ENCODE data around the gene ADCY10.
A peak's percentile ranks its signal among the peaks of the same experiment; 100 is the strongest.
"Not testable (repeated sequence)": the region's sequence is repeated elsewhere in the genome, so short reads cannot be mapped to it uniquely, and the experiment has no call there.

Gene ADCY10

GRCh38 chr1:167854184-167854583 lies 59.8 kb downstream of the ADCY10 start:
- no peak for DNase-seq (ENCODE audit: low spot score)

- DNase-seq (ENCODE audit: low spot score), result no peak
Observed at GRCh38 chr1:167849666-167850065, 64.3 kb downstream of the ADCY10 start.

- no peak for DNase-seq (ENCODE audit: low spot score)
Observed at GRCh38 chr1:167842872-167843271, 71.1 kb downstream of the ADCY10 start.

- no peak for DNase-seq (ENCODE audit: low spot score)
Observed at GRCh38 chr1:167841530-167841929, 72.4 kb downstream of the ADCY10 start.

DNA sequence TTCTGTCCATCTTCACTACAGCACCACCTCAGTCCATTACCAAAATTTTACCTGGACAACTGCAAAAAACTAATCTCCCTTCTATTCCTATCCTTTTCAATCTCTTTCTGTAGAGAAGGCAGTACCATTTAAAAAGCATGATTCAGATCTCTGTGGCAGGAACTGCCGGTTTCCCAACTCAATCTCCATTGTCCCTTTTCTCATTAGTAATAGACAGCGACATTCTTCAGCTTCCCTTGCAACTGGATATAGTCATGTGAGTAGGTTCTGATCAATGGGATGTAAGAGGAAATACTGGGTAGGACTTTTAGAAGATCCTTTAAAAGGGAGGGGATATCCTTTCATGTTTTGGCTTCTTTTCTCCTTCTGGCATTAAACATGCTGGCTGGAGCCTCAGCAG lies 74.9 kb downstream of the ADCY10 start:
- DNase-seq (ENCODE audit: low spot score), result no peak

- DNase-seq (ENCODE audit: low spot score), result no peak
Observed at GRCh38 chr1:167837326-167837725, 76.6 kb downstream of the ADCY10 start.

GRCh38 chr1:167836197-167836596 lies 77.7 kb downstream of the ADCY10 start:
- no peak for DNase-seq (ENCODE audit: low spot score)

DNA sequence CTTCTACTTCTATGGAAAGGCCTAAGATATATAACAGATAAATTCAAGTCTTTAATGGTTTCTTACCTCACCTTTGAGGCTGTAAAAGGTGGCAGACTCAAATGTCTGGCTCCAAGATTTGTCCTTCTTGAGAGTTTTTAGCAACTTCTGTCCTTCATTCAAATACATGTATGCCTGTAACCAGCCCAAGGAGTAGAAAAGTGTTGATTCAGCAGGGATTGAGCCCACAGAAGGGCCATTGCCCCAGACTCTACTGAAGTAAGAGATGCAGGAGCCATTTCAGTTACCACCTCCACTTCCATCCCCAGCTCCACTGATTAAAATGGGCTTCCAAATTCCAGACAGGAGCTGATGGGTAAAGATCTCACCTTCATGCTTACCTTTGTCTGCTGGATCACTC lies 80.0 kb downstream of the ADCY10 start:
- no peak for DNase-seq (ENCODE audit: low spot score)

GRCh38 chr1:167832693-167833092 lies 81.2 kb downstream of the ADCY10 start:
- DNase-seq (ENCODE audit: low spot score), result no peak

GRCh38 chr1:167830668-167831067 lies 83.3 kb downstream of the ADCY10 start:
- DNase-seq (ENCODE audit: low spot score), result not testable (repeated sequence)

DNA sequence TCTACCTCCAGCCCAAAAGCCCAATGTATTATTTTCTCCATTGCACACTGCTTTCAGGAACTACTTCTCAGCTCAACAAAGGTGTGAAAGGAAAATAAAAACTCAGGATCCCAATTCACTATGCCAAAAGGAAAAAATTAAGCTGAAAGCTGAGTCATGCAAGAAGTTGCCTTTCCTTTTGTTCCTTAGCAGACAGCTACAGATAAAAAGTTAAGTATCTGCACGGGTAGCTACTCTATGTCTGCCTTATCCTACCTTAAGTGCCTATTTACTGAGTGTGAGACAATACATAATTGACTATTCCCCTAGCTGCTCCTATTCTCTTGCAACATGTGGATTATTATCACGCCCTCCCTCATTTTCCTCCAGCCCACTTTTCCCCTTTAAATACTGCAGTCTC lies 84.1 kb downstream of the ADCY10 start:
- no peak for DNase-seq (ENCODE audit: low spot score)

DNA sequence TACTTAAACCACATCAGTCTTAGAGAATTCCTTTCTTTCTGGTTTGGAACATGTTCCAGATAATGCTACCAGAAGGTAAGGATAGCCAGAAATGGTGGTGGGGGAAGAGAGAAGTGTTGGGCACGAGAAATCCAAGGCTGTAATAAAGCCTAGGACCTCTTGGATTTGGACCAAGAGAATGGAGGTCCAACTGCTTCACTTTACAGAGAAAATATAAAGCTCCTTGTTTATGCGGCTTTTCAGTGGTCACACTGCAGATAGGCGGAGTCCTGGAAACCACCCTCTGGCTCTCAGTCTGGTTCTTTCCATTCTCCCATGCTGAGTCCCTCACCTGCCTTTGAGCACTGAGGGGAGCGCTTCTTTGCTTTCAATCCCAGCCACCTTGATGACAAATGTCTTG lies 87.8 kb downstream of the ADCY10 start:
- DNase-seq (ENCODE audit: low spot score), result no peak

DNA sequence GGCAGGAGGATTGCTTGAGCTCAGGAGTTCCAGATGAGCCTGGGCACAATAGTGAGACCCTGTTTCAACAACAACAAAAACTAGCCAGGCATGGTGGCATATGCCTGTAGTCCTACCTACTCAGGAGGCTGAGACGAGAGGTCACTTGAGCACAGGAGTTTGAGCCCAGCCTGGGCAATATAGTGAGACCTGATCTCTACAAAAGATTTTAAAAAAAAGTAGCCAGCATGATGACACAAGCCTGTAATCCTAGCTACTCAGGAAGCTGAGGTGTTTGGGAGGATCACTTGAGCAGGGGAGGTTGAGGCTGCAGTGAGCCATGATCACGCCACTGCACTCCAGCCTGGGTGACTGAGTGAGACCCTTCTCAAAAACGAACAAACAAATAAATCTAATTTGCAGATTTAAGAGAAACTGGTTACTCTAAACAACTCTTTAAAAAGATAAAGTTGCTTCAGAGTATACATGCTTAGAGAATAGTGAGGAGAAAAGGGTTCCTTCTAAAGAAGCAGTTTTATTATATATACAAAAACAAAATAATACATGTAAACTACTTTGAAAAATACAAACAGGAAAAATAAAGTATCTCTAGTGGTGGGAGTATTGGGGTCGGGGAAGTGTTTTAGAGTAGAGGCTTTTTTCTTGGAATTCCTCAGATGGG lies 88.4 kb downstream of the ADCY10 start:
- no peak for DNase-seq (ENCODE audit: low spot score)

GRCh38 chr1:167824163-167824794 lies 89.7 kb downstream of the ADCY10 start:
- DNase-seq (ENCODE audit: low spot score), result no peak

DNA sequence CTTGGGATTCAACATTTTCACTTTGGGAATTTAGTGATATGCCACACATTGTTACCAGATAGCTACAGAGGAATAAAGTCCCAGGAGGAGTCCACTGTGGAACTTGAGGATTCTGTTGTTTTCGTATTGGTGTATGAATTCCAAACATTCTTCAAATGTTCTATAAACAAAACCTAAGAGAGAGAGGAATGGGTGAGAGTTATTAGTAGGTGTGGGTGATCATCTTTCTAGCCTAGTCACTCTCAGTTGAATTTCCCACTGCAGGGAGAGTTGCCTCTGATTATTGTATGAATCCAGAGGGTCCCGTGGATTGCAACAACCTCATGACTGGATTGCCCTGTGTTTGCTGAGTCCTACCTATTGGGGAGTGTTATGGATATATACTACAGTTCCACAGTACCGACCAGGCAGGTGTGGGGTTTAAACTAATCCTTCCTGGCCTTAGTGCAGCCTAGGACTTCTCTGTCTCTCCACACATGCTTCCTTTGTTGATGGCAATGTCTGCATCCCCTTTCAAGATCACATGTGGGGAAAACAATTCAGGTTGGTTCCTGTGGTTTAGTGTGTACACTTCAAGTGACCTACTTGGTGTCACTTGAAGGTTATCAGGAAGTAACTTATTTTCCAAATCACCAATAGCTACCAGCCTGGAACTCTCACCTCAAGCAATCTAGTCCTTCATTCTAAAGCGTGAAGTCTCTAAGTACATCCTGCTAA lies 91.8 kb downstream of the ADCY10 start:
- DNase-seq (ENCODE audit: low spot score), result peak; percentile 25

- DNase-seq (ENCODE audit: low spot score), result no peak
Observed at GRCh38 chr1:167821356-167821685, 92.6 kb downstream of the ADCY10 start.

DNA sequence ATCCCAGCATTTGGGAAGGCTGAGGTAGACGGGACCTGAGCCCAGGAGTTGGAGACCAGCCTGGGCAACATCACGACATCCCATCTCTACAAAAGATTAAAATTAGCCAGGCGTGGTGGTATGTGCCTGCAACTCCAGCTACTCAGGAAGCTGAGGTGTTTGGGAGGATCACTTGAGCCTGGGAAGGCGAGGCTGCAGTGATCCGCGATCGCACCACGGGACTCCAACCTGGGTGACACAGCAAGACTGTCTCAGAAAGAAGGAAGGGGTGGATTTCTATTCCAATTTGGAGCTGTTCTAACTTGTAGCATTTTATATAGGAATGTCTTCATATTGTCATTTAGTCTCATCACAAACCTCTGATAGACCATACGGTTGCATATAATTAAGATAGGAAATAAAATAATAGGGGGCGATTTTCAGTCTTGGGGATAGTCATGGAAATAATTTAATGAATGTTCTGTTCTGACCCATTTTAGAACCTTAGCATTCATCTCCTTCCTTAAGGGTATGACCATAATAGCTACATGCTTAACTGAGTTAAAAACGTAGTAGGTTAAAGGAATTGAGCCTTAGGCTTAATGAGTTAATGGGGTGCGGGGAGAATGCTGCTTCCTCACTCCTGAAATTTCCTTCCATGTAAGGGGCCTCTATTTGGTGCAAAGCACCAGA lies 93.1 kb downstream of the ADCY10 start:
- DNase-seq (ENCODE audit: low spot score), result no peak

DNA sequence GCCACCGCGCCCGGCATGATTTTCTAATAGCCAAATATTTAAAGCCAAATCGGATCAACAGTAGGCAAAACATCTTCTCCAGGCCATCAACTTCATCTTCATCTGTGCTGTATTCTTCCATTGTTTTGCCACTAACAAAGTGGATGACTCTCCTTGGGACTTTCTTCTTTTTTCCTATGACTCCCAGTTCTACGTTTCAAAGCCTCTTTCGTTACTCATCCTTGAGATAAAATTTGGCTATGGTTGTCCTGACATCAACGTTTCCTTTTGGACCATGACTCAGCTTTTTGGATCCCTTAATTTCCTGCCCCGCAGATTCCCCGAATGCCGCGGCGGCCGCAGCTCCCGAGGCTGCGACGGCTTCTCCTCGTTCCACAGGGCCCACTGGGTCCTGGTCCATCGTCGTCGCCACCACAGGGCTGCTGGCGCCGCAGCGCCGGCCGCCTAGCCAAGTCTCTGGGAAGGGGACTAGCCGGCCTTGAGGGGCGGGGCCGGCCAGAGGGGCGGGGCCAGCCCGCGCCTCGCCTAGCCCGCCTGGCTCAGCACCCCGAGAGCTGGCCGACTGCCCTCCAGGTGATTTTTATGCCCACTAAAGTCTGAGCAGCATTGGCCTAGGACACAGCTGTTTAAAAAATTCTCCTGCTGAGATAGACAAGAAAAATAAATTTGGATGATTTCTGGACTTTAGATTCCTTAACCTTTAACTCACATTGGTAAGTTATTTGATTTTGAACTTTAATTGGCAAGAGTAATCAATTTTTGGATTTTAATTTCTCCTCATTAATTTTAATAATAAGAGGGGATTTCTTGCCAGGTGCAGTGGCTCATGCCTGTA lies 93.9 kb downstream of the ADCY10 start:
- peak; percentile 92 for DNase-seq (ENCODE audit: low spot score)

- DNase-seq (ENCODE audit: low spot score), result no peak
Observed at GRCh38 chr1:167815650-167816049, 98.3 kb downstream of the ADCY10 start.

GRCh38 chr1:167812972-167813371 lies 101.0 kb downstream of the ADCY10 start:
- DNase-seq (ENCODE audit: low spot score), result no peak

GRCh38 chr1:167808690-167809089 lies 105.2 kb downstream of the ADCY10 start:
- peak; percentile 26 for DNase-seq (ENCODE audit: low spot score)

DNA sequence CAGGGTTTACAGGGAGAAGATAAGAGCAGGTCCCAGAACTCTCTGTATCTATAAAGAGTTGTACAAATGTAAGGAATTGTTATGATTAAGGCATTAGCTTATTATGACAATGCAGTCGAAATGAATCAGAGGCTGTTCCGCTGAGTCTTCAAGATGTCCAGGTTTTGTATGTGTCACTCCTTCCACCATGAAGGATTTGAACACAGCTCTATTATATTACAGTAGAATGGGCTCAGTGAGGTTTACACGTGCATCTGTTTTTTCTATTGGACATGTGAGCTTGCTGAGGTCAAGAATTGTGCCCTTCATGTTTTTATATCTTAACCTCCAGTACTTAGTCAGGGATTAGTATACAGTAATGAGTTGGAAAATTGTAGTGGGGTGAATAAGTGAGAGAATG lies 105.8 kb downstream of the ADCY10 start:
- peak; percentile 42 for DNase-seq (ENCODE audit: low spot score)
